Measurements from ENCODE around the gene GPRIN3. TPM values are rescaled to one million over a fixed set of nuclear protein-coding genes. Genes with fewer than 3 reads are reported as not detected.

GPRIN3 gene
- total RNA-seq, result 10.7 and 11.6 TPM in 2 replicates

DNA sequence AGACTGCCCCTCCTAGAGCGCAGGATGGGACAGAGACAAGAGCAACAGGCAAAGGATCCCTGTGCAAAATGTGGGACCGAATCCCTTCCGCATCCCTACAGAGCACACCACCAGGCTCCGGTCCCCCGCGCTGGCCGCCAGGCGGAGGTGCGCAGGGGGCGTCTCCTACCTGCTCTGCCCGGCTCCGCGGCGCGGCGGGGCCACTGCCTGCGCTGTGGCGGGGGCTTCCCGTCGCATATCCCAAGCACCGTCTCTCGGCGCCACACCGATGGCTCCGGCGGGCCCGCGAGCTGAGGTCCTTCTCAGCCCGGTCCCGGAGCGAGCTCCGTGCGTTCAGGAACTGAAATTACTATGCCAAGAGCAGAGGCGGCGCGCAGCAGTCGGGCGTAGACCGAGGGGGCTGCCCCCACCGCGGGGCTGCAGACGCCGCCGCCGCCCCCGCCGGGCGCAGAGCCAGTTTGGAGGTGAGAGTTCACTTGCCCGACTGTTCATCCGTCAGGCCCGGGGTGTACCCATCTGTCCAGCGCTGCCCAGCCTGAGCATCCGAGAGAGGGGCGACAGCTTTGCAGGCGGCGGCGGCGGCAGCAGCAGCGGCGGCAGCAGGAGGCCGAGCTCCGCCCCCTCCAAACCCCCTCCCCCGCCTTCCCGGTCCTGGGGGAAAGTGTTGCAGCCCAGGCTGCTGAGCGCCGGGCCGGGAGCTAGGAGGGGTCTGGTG, at the start of gene GPRIN3:
TSS of gene GPRIN3 (minus strand) at position 355 of the 715 bp plus-strand sequence. CDS start 57,690 bp downstream, outside the sequence.
- peak within 1 kb of the TSS; percentile 87 for H3K27ac Mint-ChIP-seq
- peaks cover 18% of the 10 kb centered on the region for H3K36me3 Mint-ChIP-seq (ENCODE audit: low read depth)
- DNase-seq (ENCODE audit: low spot score), result peak; percentile 44
- intact Hi-C loops (cut with micrococcal nuclease), result loop anchor here (1.0 to 5.0 kb wide), 4 partner anchors 10 to 195 kb away; partner anchors contain the start of gene TIGD2
- H3K27me3 Mint-ChIP-seq (ENCODE audit: low read depth), result no peaks in the 10 kb centered on the region
- H3K4me3 Mint-ChIP-seq (ENCODE audit: low read depth), result peak within 1 kb of the TSS; percentile 97
- H3K9me3 Mint-ChIP-seq, result no peaks in the 10 kb centered on the region
- H3K4me1 Mint-ChIP-seq (ENCODE audit: low read depth), result peaks cover 60% of the 10 kb centered on the region

DNA sequence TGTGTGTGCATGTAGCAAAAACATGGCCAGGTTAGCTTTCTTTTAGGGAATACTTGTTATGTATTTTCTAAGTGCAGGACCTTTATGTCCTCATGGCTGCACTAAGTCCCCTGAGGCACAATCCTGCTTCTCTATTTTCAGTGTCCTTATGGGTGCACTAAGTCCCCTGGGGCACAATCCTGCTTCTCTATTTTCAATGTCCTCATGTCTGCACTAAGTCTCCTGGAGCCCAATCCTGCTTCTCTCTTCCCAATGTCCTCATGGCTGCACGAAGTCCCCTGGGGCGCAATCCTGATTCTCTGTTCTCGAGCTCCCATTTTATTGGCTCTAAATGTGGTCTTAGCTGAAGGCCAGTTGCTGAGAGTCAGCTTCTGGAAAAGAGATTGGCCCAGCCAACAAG, 49.7 kb upstream of the GPRIN3 start:
- no peak for DNase-seq (ENCODE audit: low spot score)
- Mint-ChIP-seq H3K36me3 (ENCODE audit: low read depth) (no peaks in the 10 kb centered on the region), H3K27me3 (ENCODE audit: low read depth) (peaks cover 22% of the 10 kb centered on the region), H3K27ac (no peak overlapping the region), H3K4me1 (ENCODE audit: low read depth) (no peaks in the 10 kb centered on the region), H3K4me3 (ENCODE audit: low read depth) (no peak overlapping the region), H3K9me3 (no peaks in the 10 kb centered on the region)
- intact Hi-C loops (cut with micrococcal nuclease), result no loop called here

DNA sequence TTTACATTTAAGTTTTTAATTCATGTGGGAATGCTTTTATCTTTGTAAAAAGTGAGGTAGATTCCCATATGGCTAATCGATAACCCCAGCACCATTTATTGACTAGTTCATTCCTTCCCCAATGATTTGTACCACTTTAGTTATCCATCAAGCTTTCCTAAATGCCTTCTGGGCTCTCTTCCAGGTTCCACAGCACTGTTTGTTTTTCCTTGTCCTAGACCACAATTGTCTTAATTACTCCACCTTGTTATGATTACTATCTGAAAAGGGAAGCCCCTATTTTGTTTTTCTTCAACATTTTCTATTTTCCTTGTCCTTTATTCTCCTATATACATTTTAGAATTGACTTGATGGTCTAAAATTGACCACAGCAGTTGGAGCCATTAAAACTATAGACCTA, 48.5 kb upstream of the GPRIN3 start:
- Mint-ChIP-seq H3K27me3 (ENCODE audit: low read depth) (peaks cover 22% of the 10 kb centered on the region), H3K4me3 (ENCODE audit: low read depth) (no peak overlapping the region), H3K9me3 (no peaks in the 10 kb centered on the region), H3K4me1 (ENCODE audit: low read depth) (no peaks in the 10 kb centered on the region), H3K27ac (no peak overlapping the region), H3K36me3 (ENCODE audit: low read depth) (no peaks in the 10 kb centered on the region)
- DNase-seq (ENCODE audit: low spot score), result no peak
- intact Hi-C loops (cut with micrococcal nuclease), result no loop called here

DNA sequence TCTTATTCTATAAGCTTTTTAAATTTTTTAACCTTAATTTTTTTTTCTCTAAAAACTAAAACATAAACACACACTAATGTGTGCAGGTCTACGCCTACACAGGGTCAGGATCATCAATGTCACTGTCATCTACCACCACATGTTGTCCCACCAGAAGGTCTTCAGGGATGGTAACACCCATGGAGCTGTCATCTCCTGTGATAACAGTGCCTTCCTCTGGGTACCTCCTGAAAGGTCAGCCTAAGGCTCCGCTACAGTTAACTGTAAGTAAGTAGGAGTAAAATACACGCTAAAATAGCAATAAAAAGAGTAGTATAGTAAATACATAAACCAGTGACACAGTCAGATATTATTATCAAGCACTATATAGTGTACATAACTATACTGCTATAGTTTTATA, 45.9 kb upstream of the GPRIN3 start:
- Mint-ChIP-seq H3K27me3 (ENCODE audit: low read depth) (peaks cover 18% of the 10 kb centered on the region), H3K27ac (no peak overlapping the region), H3K36me3 (ENCODE audit: low read depth) (no peaks in the 10 kb centered on the region), H3K9me3 (peaks cover 10% of the 10 kb centered on the region), H3K4me3 (ENCODE audit: low read depth) (no peak overlapping the region), H3K4me1 (ENCODE audit: low read depth) (no peaks in the 10 kb centered on the region)
- intact Hi-C loops (cut with micrococcal nuclease), result no loop called here
- DNase-seq (ENCODE audit: low spot score), result no peak

DNA sequence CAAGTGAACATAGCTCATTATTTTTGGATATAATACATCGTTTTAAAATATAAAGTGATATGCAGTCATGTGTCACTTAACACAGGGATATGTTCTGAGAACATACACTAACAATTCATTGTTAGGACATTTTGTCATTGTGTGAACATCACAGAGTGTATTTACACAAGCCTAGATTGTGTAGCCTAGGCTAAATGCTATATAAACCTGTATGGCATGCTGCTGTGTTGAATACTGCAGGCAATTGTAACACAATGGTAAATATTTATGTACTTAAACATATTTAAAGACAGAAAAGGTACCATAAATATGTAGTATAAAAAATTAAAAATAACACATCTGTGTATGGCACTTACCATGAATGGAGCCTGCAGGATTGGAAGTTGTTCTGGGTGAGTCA, 44.9 kb upstream of the GPRIN3 start:
- H3K9me3 Mint-ChIP-seq, result peaks cover 16% of the 10 kb centered on the region
- no peak for DNase-seq (ENCODE audit: low spot score)
- no peaks in the 10 kb centered on the region for H3K36me3 Mint-ChIP-seq (ENCODE audit: low read depth)
- no peak overlapping the region for H3K27ac Mint-ChIP-seq
- no peaks in the 10 kb centered on the region for H3K4me1 Mint-ChIP-seq (ENCODE audit: low read depth)
- intact Hi-C loops (cut with micrococcal nuclease), result no loop called here
- H3K27me3 Mint-ChIP-seq (ENCODE audit: low read depth), result peaks cover 14% of the 10 kb centered on the region
- no peak overlapping the region for H3K4me3 Mint-ChIP-seq (ENCODE audit: low read depth)

DNA sequence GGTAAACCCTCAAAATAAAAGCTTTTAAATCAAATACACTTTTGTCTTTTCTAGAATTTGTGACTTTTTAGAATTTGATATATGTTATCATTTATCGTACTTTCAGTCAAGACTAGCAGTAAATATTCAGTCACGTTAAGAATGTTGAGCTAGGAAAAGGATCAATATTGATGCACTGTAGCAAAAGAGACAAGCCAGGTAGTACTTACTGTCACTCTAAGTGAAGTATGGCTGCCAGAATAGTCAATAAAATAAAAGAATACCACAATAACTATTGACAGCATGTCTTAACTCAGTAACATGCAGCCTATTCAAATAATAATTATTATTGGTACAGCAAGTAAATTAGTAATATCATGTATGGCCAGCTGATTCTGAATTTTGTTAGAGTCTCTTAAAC, 43.6 kb upstream of the GPRIN3 start:
- Mint-ChIP-seq H3K36me3 (ENCODE audit: low read depth) (peaks cover 4% of the 10 kb centered on the region), H3K27me3 (ENCODE audit: low read depth) (peaks cover 4% of the 10 kb centered on the region), H3K27ac (no peak overlapping the region), H3K4me1 (ENCODE audit: low read depth) (no peaks in the 10 kb centered on the region), H3K9me3 (peaks cover 25% of the 10 kb centered on the region), H3K4me3 (ENCODE audit: low read depth) (no peak overlapping the region)
- no peak for DNase-seq (ENCODE audit: low spot score)
- intact Hi-C loops (cut with micrococcal nuclease), result no loop called here

DNA sequence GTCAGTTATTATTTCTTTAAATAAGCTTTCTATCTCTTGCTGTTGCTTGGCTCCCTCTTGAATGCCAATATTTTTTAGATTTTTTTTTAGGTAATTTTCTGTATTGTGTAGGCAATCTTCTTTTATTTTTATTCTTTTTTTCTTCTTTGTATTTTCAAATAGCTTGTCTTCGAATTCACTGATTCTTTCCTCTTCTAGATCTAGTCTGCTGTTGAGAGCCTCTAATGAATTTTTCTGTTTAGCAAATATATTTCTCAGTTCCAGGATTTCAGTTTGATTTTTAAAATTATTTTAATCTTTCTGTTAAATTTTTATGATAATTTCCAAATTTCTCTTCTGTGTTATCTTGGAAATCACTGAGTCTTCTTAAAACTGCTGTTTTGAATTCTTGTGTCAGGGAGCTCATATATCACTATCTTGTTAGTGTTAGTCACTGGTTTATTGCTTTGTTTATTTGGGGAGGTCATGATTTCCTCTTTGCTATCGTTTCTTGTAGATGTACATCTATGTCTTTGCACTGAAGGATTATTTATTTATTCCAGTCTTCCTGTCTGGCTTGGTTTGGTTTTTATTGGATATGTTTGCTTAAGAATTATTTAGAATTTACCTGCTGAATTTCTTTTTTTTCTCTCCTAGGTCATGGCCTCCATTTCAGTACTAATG, 39.9 kb upstream of the GPRIN3 start:
- Mint-ChIP-seq H3K4me3 (ENCODE audit: low read depth) (no peak overlapping the region), H3K9me3 (peaks cover 25% of the 10 kb centered on the region), H3K27me3 (ENCODE audit: low read depth) (peaks cover 16% of the 10 kb centered on the region), H3K4me1 (ENCODE audit: low read depth) (no peaks in the 10 kb centered on the region), H3K36me3 (ENCODE audit: low read depth) (peaks cover 4% of the 10 kb centered on the region), H3K27ac (no peak overlapping the region)
- DNase-seq (ENCODE audit: low spot score), result no peak
- intact Hi-C loops (cut with micrococcal nuclease), result no loop called here

DNA sequence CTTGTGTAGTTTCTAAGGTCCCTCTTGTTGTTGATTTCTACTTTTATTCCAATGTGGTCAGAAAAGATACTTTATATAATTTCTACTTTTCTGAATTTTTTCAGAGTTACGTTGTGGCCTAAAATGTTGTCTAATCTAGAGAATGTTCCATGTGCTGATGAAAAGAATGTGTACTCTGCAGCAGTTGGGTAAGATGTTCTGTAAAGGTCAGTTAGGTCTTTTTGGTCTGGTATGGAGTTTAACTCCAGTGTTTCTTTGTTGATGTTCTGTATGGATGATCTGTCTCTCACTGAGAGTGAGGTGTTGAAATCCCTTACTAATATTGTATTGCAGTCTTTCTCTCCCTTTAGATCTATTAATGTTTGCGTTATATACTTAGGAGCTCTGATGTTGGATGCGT, 37.0 kb upstream of the GPRIN3 start:
- Mint-ChIP-seq H3K4me1 (ENCODE audit: low read depth) (no peaks in the 10 kb centered on the region), H3K27ac (no peak overlapping the region), H3K27me3 (ENCODE audit: low read depth) (peaks cover 20% of the 10 kb centered on the region), H3K4me3 (ENCODE audit: low read depth) (no peak overlapping the region), H3K9me3 (peaks cover 22% of the 10 kb centered on the region), H3K36me3 (ENCODE audit: low read depth) (peaks cover 4% of the 10 kb centered on the region)
- no peak for DNase-seq (ENCODE audit: low spot score)
- intact Hi-C loops (cut with micrococcal nuclease), result no loop called here

DNA sequence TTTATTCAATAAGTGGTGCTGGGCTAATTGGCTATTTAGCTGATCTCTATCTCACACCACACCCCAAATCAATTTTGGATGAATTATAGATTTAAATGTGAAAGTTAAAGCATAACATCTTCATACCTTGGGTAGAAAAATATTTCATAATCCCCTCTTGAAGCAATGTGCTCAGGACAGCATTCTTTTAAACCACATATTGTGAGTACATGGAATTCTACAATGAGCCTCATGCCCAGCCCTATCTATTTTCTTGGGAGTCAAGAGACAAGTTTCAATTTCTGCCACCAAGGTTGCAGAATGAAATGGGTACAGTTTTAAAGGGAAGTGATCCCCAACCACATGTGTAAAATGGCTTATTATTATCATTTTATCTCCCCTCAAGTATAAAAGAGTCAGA, 30.6 kb upstream of the GPRIN3 start:
- H3K4me3 Mint-ChIP-seq (ENCODE audit: low read depth), result no peak overlapping the region
- no peak for DNase-seq (ENCODE audit: low spot score)
- H3K36me3 Mint-ChIP-seq (ENCODE audit: low read depth), result no peaks in the 10 kb centered on the region
- H3K27me3 Mint-ChIP-seq (ENCODE audit: low read depth), result peaks cover 25% of the 10 kb centered on the region
- H3K9me3 Mint-ChIP-seq, result no peaks in the 10 kb centered on the region
- H3K27ac Mint-ChIP-seq, result no peak overlapping the region
- intact Hi-C loops (cut with micrococcal nuclease), result loop anchor here (2.0 to 5.0 kb wide), 2 partner anchors 27 to 41 kb away; no protein-coding TSS in a partner anchor
- H3K4me1 Mint-ChIP-seq (ENCODE audit: low read depth), result peaks cover 8% of the 10 kb centered on the region

DNA sequence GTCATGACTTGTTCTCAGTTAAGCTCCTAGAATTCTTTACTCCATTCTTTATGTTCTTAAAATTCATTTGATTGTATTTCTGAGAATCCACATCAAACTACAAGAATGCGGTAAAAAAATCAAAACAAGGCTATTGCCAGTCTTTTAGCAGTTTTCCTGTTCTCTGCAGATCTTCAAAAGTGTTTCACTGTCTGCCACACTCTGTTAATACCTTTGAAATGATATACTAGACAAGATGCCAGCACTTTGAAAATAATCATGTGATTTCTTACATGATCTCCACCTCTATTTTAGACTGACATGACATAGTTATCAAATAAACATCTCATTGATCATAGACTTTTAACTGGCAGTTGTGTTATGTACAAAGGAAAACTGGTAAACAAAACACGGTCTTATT, 30.1 kb upstream of the GPRIN3 start:
- Mint-ChIP-seq H3K27me3 (ENCODE audit: low read depth) (peaks cover 24% of the 10 kb centered on the region), H3K27ac (no peak overlapping the region), H3K36me3 (ENCODE audit: low read depth) (no peaks in the 10 kb centered on the region), H3K9me3 (no peaks in the 10 kb centered on the region), H3K4me1 (ENCODE audit: low read depth) (peaks cover 8% of the 10 kb centered on the region), H3K4me3 (ENCODE audit: low read depth) (no peak overlapping the region)
- intact Hi-C loops (cut with micrococcal nuclease), result loop anchor here (2.0 to 5.0 kb wide), 2 partner anchors 27 to 40 kb away; no protein-coding TSS in a partner anchor
- DNase-seq (ENCODE audit: low spot score), result no peak

DNA sequence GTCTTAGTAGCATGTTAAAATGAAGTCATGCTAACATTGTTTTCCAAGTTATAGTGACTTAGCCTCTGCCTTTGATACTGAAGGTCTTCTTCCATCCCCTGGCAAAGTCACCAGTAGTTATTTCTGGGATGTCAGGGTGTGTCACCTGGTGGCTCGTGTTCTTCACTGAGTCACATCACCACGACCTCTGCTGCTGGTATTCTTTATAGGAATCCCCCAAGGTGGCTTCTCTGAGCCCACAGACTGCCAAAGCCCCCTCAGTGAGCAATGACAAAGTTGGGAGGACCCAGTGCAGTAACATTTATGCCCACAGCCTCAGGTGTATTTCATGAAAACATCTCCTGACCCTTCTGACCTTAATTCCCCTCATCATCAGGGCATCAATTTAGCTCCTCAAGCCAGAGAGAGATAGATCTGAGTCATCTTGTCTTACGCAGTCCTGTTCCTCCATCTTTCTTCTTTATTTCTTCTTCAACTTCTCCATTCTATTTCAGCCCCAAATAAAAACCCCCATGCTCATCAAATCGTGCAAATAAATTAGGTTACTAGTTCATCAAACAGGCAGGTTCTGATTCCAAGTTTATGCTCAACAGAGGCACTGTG, 29.3 kb upstream of the GPRIN3 start:
- intact Hi-C loops (cut with micrococcal nuclease), result loop anchor here (5.0 kb wide), 1 partner anchor 40 kb away; no protein-coding TSS in a partner anchor
- no peak overlapping the region for H3K27ac Mint-ChIP-seq
- DNase-seq (ENCODE audit: low spot score), result no peak
- no peaks in the 10 kb centered on the region for H3K36me3 Mint-ChIP-seq (ENCODE audit: low read depth)
- no peak overlapping the region for H3K4me3 Mint-ChIP-seq (ENCODE audit: low read depth)
- peaks cover 19% of the 10 kb centered on the region for H3K27me3 Mint-ChIP-seq (ENCODE audit: low read depth)
- H3K4me1 Mint-ChIP-seq (ENCODE audit: low read depth), result peaks cover 8% of the 10 kb centered on the region
- H3K9me3 Mint-ChIP-seq, result no peaks in the 10 kb centered on the region

DNA sequence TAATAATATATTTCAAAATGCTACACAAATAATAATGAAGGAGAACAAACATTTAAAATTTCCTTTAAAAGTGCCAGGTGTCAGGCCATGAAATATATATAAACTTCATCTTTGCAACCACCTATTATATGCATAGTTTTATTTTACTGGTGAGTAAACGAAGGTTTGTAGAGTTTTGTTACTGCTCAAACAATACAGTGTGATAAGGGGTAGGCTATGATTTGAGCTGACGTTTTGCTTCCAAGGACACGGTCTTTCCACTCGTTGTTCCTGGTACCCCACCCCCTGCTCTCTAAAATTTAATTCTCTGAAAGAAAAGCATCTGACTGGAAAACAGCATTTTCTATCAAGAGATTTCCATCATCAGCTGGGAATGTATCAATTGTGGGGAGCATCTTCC, 27.2 kb upstream of the GPRIN3 start:
- Mint-ChIP-seq H3K4me1 (ENCODE audit: low read depth) (peaks cover 14% of the 10 kb centered on the region), H3K27ac (no peak overlapping the region), H3K9me3 (no peaks in the 10 kb centered on the region), H3K27me3 (ENCODE audit: low read depth) (peaks cover 17% of the 10 kb centered on the region), H3K36me3 (ENCODE audit: low read depth) (no peaks in the 10 kb centered on the region), H3K4me3 (ENCODE audit: low read depth) (no peak overlapping the region)
- intact Hi-C loops (cut with micrococcal nuclease), result loop anchor here (5.0 kb wide), 1 partner anchor 38 kb away; no protein-coding TSS in a partner anchor
- DNase-seq (ENCODE audit: low spot score), result no peak

DNA sequence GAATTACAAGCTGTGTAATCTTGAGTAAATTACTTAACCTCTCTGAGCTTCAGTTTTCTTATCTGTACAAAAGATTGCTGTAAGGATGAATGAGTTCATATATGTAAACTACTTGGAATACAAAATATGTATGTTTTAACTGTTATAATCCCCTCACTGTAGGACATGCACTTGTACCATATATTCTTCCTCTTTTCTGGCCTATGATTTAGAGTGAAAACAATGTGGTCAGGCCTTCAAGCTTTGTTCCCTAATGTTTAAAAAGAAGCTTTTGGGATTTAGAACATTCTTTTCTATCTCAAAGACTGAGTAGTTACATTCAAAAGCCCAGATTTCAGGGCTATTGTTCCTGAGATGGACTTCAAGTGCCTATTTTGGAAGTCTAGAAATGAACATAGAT, 26.7 kb upstream of the GPRIN3 start:
- Mint-ChIP-seq H3K9me3 (no peaks in the 10 kb centered on the region), H3K27ac (no peak overlapping the region), H3K27me3 (ENCODE audit: low read depth) (peaks cover 17% of the 10 kb centered on the region), H3K4me3 (ENCODE audit: low read depth) (no peak overlapping the region), H3K4me1 (ENCODE audit: low read depth) (peaks cover 14% of the 10 kb centered on the region), H3K36me3 (ENCODE audit: low read depth) (no peaks in the 10 kb centered on the region)
- intact Hi-C loops (cut with micrococcal nuclease), result no loop called here
- no peak for DNase-seq (ENCODE audit: low spot score)

All from activated T-helper 2 cell treated with anti-CD3 and anti-CD28 coated beads, Interferon-gamma antibody, Interleukin-2, Interleukin-4, amounts not matched to agents 10 μg/mL and 5 μg/mL and 100 μg/mL, durations not matched to agents 14 hours and 24 hours and 36 hours (primary cell).